ENCODE measurements around the gene PUDP.

DNA sequence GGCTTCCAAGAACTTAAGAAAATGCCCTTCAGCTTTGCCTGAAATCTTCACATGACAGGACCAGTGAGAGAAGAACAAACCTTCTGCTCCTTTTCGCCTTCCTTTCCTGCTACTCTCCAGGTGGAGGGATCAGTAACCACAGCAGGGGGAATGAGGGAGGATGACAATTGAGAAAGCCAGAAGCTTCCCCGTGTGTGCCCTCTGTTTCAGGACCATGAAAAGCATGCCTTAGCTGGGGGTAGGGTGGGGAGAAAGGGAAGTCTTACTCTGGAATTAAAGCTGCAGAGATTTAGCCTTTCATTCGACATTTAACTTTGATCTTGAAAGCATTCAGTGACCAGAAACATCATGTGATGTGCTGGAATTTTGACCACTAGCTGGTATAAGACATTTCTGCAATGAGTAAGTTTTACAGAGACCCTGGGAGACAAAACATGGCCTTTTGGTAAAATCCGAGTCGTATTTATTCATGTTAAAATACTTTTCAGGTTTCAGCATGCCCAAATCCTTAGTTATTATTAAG is 10.6 kb upstream of the PUDP start:
- TF ChIP-seq, protein P1, sequence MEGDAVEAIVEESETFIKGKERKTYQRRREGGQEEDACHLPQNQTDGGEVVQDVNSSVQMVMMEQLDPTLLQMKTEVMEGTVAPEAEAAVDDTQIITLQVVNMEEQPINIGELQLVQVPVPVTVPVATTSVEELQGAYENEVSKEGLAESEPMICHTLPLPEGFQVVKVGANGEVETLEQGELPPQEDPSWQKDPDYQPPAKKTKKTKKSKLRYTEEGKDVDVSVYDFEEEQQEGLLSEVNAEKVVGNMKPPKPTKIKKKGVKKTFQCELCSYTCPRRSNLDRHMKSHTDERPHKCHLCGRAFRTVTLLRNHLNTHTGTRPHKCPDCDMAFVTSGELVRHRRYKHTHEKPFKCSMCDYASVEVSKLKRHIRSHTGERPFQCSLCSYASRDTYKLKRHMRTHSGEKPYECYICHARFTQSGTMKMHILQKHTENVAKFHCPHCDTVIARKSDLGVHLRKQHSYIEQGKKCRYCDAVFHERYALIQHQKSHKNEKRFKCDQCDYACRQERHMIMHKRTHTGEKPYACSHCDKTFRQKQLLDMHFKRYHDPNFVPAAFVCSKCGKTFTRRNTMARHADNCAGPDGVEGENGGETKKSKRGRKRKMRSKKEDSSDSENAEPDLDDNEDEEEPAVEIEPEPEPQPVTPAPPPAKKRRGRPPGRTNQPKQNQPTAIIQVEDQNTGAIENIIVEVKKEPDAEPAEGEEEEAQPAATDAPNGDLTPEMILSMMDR (IDR thresholded peaks at IDR 0.05): no peak
- no peak for TF ChIP-seq POLR2A (IDR thresholded peaks at IDR 0.05)

Data from adrenal gland (tissue), 5 donors.